K562 (cell line): ENCODE measurements around the gene NDST1. TPM values are rescaled to one million over a fixed set of nuclear protein-coding genes. Genes with fewer than 3 reads are reported as not detected.

ENCODE experiments used
- ATAC-seq: fragments of 200-7000 bp; cut with Tn5 transposase; 3 replicates; pipeline ENCODE4 v1.9.1; 2020; ENCODE audit warnings: moderate library complexity
- BruUV-seq: library from RNA; stranded (reverse); fragments of 400-500 nt; replicated peaks from 2 replicates; lab custom pipeline; 2021; lab: Mats Ljungman, UMichigan
- CTCF ChIA-PET: fragments of 300-600 bp; formaldehyde crosslinking; extraction: SDS; loops from one replicate; lab custom pipeline; 2021; ENCODE audit warnings: low intra/inter-chr PET ratio; lab: Yijun Ruan, JAX
- POLR2A ChIA-PET: fragments of 300-600, 350-650 bp; sonication (Branson Sonifier 250); formaldehyde crosslinking; extraction: SDS; loops from one replicate; lab custom pipeline; 2021; ENCODE audit warnings: antibody characterized with exemption, inconsistent platforms; lab: Yijun Ruan, JAX
- DNase-seq, 4 experiments: peaks; one replicate each; pipeline versions ENCODE4 v3.0.0 to v3.0.0-alpha.2; 2011 to 2018; ENCODE audit warnings: low spot score in 3 of 4, mixed read lengths in 3 of 4; ENCODE audit errors: extremely low read depth in 1 of 4
- FAIRE-seq: peaks from 2 replicates; lab custom pipeline; 2011; peaks lifted over from hg19 to GRCh38; lab: Jason Lieb, UNC
- H2AFZ ChIP-seq: 2 replicates; pipeline ENCODE4 v1.6.0; 2011; ENCODE audit warnings: low read depth, low read length, control low read depth, inconsistent platforms
- H3K27ac ChIP-seq: fragments of 200-600 bp; 3 replicates; pipeline ENCODE4 v1.8.0; 2011; ENCODE audit warnings: low read depth, mild to moderate bottlenecking, control low read depth, inconsistent platforms, low read length, moderate library complexity, mixed read lengths; ENCODE audit errors: extremely low read depth
- H3K27me3 ChIP-seq, 2 experiments: fragments of 300-600 bp in 1 of 2; 2 replicates in 1 of 2; 3 replicates in 1 of 2; pipeline versions ENCODE4 v1.6.0 to v1.8.0; 2011; ENCODE audit warnings: inconsistent platforms in 2 of 2, low read length in 2 of 2, mild to moderate bottlenecking in 1 of 2, mixed read lengths in 1 of 2, moderate library complexity in 1 of 2; ENCODE audit not compliant: control insufficient read depth in 2 of 2, insufficient read depth in 2 of 2
- H3K36me3 ChIP-seq: fragments of 300-600 bp; 3 replicates; pipeline ENCODE4 v1.8.0; 2011; ENCODE audit warnings: mild to moderate bottlenecking, low read length, inconsistent platforms; ENCODE audit not compliant: control insufficient read depth, insufficient read depth
- H3K4me1 ChIP-seq, 2 experiments: fragments of 200-600 bp in 1 of 2; replicated peaks in 1 of 2; 2 replicates in 1 of 2; 3 replicates in 1 of 2; pipeline versions ENCODE4 v1.5.1 to v1.8.0; 2011; ENCODE audit warnings: inconsistent platforms in 2 of 2, low read length in 2 of 2, mild to moderate bottlenecking in 1 of 2, mixed read lengths in 1 of 2, moderate library complexity in 1 of 2; ENCODE audit not compliant: control insufficient read depth in 2 of 2, insufficient read depth in 2 of 2
- H3K4me2 ChIP-seq: 2 replicates; pipeline ENCODE4 v1.6.1; 2011; ENCODE audit warnings: low read length, control low read depth, inconsistent platforms, mixed read lengths; ENCODE audit not compliant: insufficient read depth
- H3K4me3 ChIP-seq: fragments of 200-600 bp; sonication (generic), shearing (Covaris generic); 2 replicates; pipeline ENCODE4 v1.5.1; 2016; ENCODE audit warnings: control low read depth, inconsistent platforms
- H3K79me2 ChIP-seq: fragments of 200-600 bp; 3 replicates; pipeline ENCODE4 v1.8.0; 2011; ENCODE audit warnings: low read length, inconsistent platforms; ENCODE audit not compliant: control insufficient read depth, insufficient read depth
- H3K9ac ChIP-seq, 2 experiments: 2 replicates each; pipeline versions ENCODE4 v1.6.0 to v1.6.1; 2011; ENCODE audit warnings: low read depth in 2 of 2, low read length in 2 of 2, control low read depth in 1 of 2, inconsistent platforms in 1 of 2, mild to moderate bottlenecking in 1 of 2, mixed read lengths in 1 of 2; ENCODE audit not compliant: insufficient read depth in 1 of 2
- H3K9me1 ChIP-seq: one replicate; pipeline ENCODE4 v1.6.0; 2011; ENCODE audit warnings: inconsistent platforms, mild to moderate bottlenecking, low read length, moderate library complexity; ENCODE audit not compliant: control insufficient read depth, insufficient read depth
- H3K9me3 ChIP-seq: replicated peaks from 2 replicates; pipeline ENCODE4 v1.5.1; 2011; ENCODE audit warnings: low read depth, low read length, inconsistent platforms; ENCODE audit not compliant: control insufficient read depth, insufficient read depth
- H4K20me1 ChIP-seq: replicated peaks from 2 replicates; pipeline ENCODE4 v1.6.1; 2011; ENCODE audit warnings: low read length, inconsistent platforms, mixed read lengths; ENCODE audit not compliant: control insufficient read depth, insufficient read depth
- CBFA2T3 ChIP-seq: fragments of 450-650 bp; IDR thresholded peaks from 2 replicates; pipeline ENCODE4 v1.6.1; 2017
- JUN ChIP-seq, 2 experiments: sonication (generic) in 1 of 2; formaldehyde crosslinking in 1 of 2; IDR thresholded peaks; 2 replicates each; pipeline versions ENCODE4 v1.6.1 to v1.8.0; 2012 to 2022; ENCODE audit warnings: borderline replicate concordance in 2 of 2, mild to moderate bottlenecking in 2 of 2, improper control_type of control experiment in 1 of 2, low read depth in 1 of 2, low read length in 1 of 2, missing genetic modification reagents in 1 of 2
- MCM2 ChIP-seq: fragments of 450-650 bp; IDR thresholded peaks from 2 replicates; pipeline ENCODE4 v1.6.1; 2017; ENCODE audit warnings: low read depth, mild to moderate bottlenecking
- NCOA1 ChIP-seq: fragments of 450-650 bp; IDR thresholded peaks from 2 replicates; pipeline ENCODE4 v1.6.1; 2016; ENCODE audit warnings: low read depth
- PRDM10 ChIP-seq: fragments of 450-650 bp; IDR thresholded peaks from 2 replicates; pipeline ENCODE4 v1.6.1; 2018; ENCODE audit not compliant: partially characterized antibody
- VEZF1 ChIP-seq: fragments of 200-800 bp; sonication (Bioruptor generic); IDR thresholded peaks from 2 replicates; pipeline ENCODE4 v1.6.1; 2017; ENCODE audit warnings: missing genetic modification characterization, missing compliant biosample characterization
- XRCC5 ChIP-seq: fragments of 200-400 bp; formaldehyde crosslinking; IDR thresholded peaks from 2 replicates; pipeline ENCODE4 v1.6.1; 2017; ENCODE audit warnings: low read depth, mild to moderate bottlenecking, low read length
- ZFP36 ChIP-seq: fragments of 150-350 bp; IDR thresholded peaks from 2 replicates; pipeline ENCODE4 v1.6.1; 2018; ENCODE audit warnings: low read length, low read depth; ENCODE audit not compliant: partially characterized antibody
- ZFX ChIP-seq: sonication (generic); formaldehyde crosslinking; IDR thresholded peaks from 2 replicates; pipeline ENCODE4 v1.8.0; 2022; ENCODE audit warnings: mild to moderate bottlenecking, missing genetic modification reagents, moderate library complexity
- WGBS: fragments of 100-300 bp; shearing (Covaris generic); methylation state at CpG from one replicate; pipeline ENCODE4 v1.1.6; 2016; ENCODE audit warnings: low coverage, mixed read lengths; ENCODE audit not compliant: insufficient coverage; ENCODE audit errors: missing lambda C conversion rate; 5-methylcytosine and 5-hydroxymethylcytosine counted together
- in situ Hi-C: fragments of 300-500 bp; cut with MboI; formaldehyde crosslinking; loops from 4 replicates; pipeline ENCODE4 v1.15.0; 2018; ENCODE audit warnings: inconsistent platforms, mixed read lengths
- intact Hi-C: fragments of 100-400 bp; cut with micrococcal nuclease; formaldehyde crosslinking; loops from 2 replicates; pipeline ENCODE4 v1.14.2; 2022
- polyA plus RNA-seq, 8 experiments: library from polyadenylated mRNA; depleted of rRNA in 4 of 8; stranded (reverse) in 5 of 8; unstranded in 3 of 8; fragments of >200 nt; fragmentation: Nextera tagmentation in 2 of 8; fragmentation: Illumina TruSeq in 1 of 8; extraction: Ambion mirVana in 2 of 8; extraction: Trizol in 1 of 8; gene quantifications; 2 replicates each; pipeline versions ENCODE4 v1.2.1 to v1.2.3, GENCODE V29; 2011 to 2014; ENCODE audit warnings: inconsistent platforms in 1 of 8, missing spikeins in 1 of 8
- total RNA-seq, 7 experiments: library from RNA; depleted of rRNA in 6 of 7; stranded (reverse); fragments of >200 nt in 6 of 7; fragmentation: Illumina TruSeq in 2 of 7; extraction: Trizol in 2 of 7; gene quantifications; 2 replicates each; pipeline versions ENCODE4 v1.2.1 to v1.2.3, GENCODE V29; 2011 to 2021; ENCODE audit warnings: low replicate concordance in 1 of 7

The NDST1 gene
- total and polyA plus RNA-seq, 9 of the 15 experiments (the other 6 are each of a cell fraction or from before 2014, with no cell fraction given), result 0.38 to 47.9 (median 9.9) TPM

GRCh38 chr5:150498971-150499370 is 9.0 kb upstream of the NDST1 start:
- POLR2A ChIA-PET, result interaction anchor here (0.6 to 5.7 kb wide), 8 partner anchors 9 to 476 kb away, joined by 3 to 57 read pairs (median 4); no protein-coding TSS in a partner anchor
- intact Hi-C loops, result loop anchor here (1.0 kb wide), 1 partner anchor 40 kb away; no protein-coding TSS in a partner anchor

GRCh38 chr5:150499437-150499956 is 8.4 kb upstream of the NDST1 start:
- Histone ChIP-seq H3K27ac (no peak overlapping the region; the same call in 2 of the 3 replicates), H4K20me1 (peaks cover 50% of the 10 kb centered on the region), H3K27me3 (no peaks in the 10 kb centered on the region), H3K4me2 (peak overlapping the region; percentile 51), H3K4me1 (peaks cover 43 to 64% of the 10 kb centered on the region in 2 experiments), H2AFZ (no peak overlapping the region), H3K9me3 (no peaks in the 10 kb centered on the region), H3K9me1 (peaks cover 9% of the 10 kb centered on the region), H3K4me3 (no peak overlapping the region), H3K79me2 (peaks cover 69% of the 10 kb centered on the region), H3K36me3 (peaks cover 7% of the 10 kb centered on the region; the same call in 2 of the 3 replicates), H3K9ac (no peak overlapping the region)
- no TSS peak for BruUV-seq
- CTCF ChIA-PET, result no interaction called here
- in situ Hi-C loops (no loop called here), intact Hi-C loops (loop anchor here (1.0 kb wide), 1 partner anchor 40 kb away; no protein-coding TSS in a partner anchor)
- WGBS, result 1% methylated on average over 7 of the region's 7 CpGs
- DNase-seq (peak; percentile 79 to 95 (median 86)), FAIRE-seq (peak; percentile 98), ATAC-seq (peak; percentile 92)
- POLR2A ChIA-PET, result interaction anchor here (0.6 to 5.7 kb wide), 8 partner anchors 10 to 477 kb away, joined by 3 to 57 read pairs (median 4); no protein-coding TSS in a partner anchor
- peak; percentile 98 for TF ChIP-seq CBFA2T3
- TF ChIP-seq NCOA1, result peak; percentile 75; the same call in 1 of the 2 replicates
- TF ChIP-seq MCM2, result no peak
- peak; percentile 47 for TF ChIP-seq ZFX (CRISPR knock-in tag)
- TF ChIP-seq PRDM10, result peak; percentile 61
- peak; percentile 77 for TF ChIP-seq VEZF1 (CRISPR knock-in tag)

More at GRCh38 chr5:150498971-150499370, 9.0 kb upstream of the NDST1 start:
- ATAC-seq, result no peak
- Histone ChIP-seq H3K9me3 (no peaks in the 10 kb centered on the region), H4K20me1 (peaks cover 44% of the 10 kb centered on the region)
- BruUV-seq, result no TSS peak
- TF ChIP-seq XRCC5 (no peak), JUN (IDR thresholded peaks at IDR 0.05; ENCODE audit: borderline replicate concordance, low read depth, low read length) (no peak), JUN (CRISPR knock-in tag; IDR thresholded peaks at IDR 0.05; ENCODE audit: borderline replicate concordance) (0 out of 2 replicates have a peak, but pooled peaks have one; percentile 39), ZFP36 (peak; percentile 85)
- TF ChIP-seq, all 486 proteins: peak for 2
- Histone ChIP-seq H3K27me3 (no peaks in the 10 kb centered on the region), H3K9me1 (peaks cover 9% of the 10 kb centered on the region), H3K9ac (no peak overlapping the region; a peak in 1 of 4 replicates), H3K36me3 (peaks cover 7% of the 10 kb centered on the region; the same call in 2 of the 3 replicates), H3K4me3 (no peak overlapping the region), H3K4me1 (peaks cover 38 to 59% of the 10 kb centered on the region in 2 experiments), H3K4me2 (peak overlapping the region; percentile 51), H3K27ac (no peak overlapping the region; the same call in 2 of the 3 replicates), H2AFZ (no peak overlapping the region), H3K79me2 (peaks cover 67% of the 10 kb centered on the region)
- no peak for FAIRE-seq
- CTCF ChIA-PET, result no interaction called here
- no peak for DNase-seq
- in situ Hi-C loops, result no loop called here
